Progenitor cell of endocrine pancreas (in vitro differentiated cells): ENCODE measurements around the gene MRAP2. TPM values are rescaled to one million over a fixed set of nuclear protein-coding genes. Genes with fewer than 3 reads are reported as not detected.

Experiments used
- DNase-seq: peaks from one replicate; pipeline ENCODE4 v3.0.0; 2021; ENCODE audit warnings: low spot score; ENCODE audit not compliant: unreplicated experiment
- H3K27ac Mint-ChIP-seq: 2 replicates; pipeline ENCODE4 v1.8.0; 2021; ENCODE audit warnings: mild to moderate bottlenecking, moderate library complexity, mixed read lengths
- H3K27me3 Mint-ChIP-seq: 2 replicates; pipeline ENCODE4 v1.8.0; 2021; ENCODE audit warnings: mixed read lengths
- H3K36me3 Mint-ChIP-seq: 2 replicates; pipeline ENCODE4 v1.8.0; 2022; ENCODE audit warnings: mixed read lengths; ENCODE audit not compliant: insufficient read depth
- H3K4me1 Mint-ChIP-seq: 2 replicates; pipeline ENCODE4 v1.8.0; 2021; ENCODE audit warnings: low read depth, mixed read lengths
- H3K4me3 Mint-ChIP-seq: 2 replicates; pipeline ENCODE4 v1.8.0; 2021; ENCODE audit warnings: low read depth, mild to moderate bottlenecking, moderate library complexity, mixed read lengths
- H3K9me3 Mint-ChIP-seq: 2 replicates; pipeline ENCODE4 v1.8.0; 2021; ENCODE audit warnings: low read depth, mixed read lengths
- CTCF ChIP-seq: fragments of 200-600 bp; sonication (generic); IDR thresholded peaks from one replicate; pipeline ENCODE4 v1.5.0; 2021; ENCODE audit warnings: antibody characterized with exemption, mild to moderate bottlenecking; ENCODE audit not compliant: unreplicated experiment
- long read RNA-seq: library from polyadenylated mRNA; unstranded; transcript quantifications from one replicate; pipeline ENCODE4 v2.0.0, GENCODE V29; 2020
- total RNA-seq: library from RNA; stranded (reverse); gene quantifications from 2 replicates; pipeline ENCODE4 v1.2.1, GENCODE V29; 2021

MRAP2 gene
- total RNA-seq, result 1.1 TPM in 2 replicates
- long read RNA-seq, partial matches to known transcripts, result 0 of 1 reads
- long read RNA-seq, other reads (novel, unspliced or antisense), result 0 of 1 reads

GRCh38 chr6:84033523-84034451 is at the start of gene MRAP2:
Gene MRAP2, plus strand, starts transcription at chr6:84033772. Its CDS starts 21,547 bp downstream, at chr6:84055319.
- H3K36me3 Mint-ChIP-seq, result no peaks in the 10 kb centered on the region
- H3K4me3 Mint-ChIP-seq, result peak within 1 kb of the TSS; percentile 76
- peaks cover 10% of the 10 kb centered on the region for H3K4me1 Mint-ChIP-seq

GRCh38 chr6:83984411-83984810 is 49.2 kb upstream of the MRAP2 start:
- DNase-seq, result no peak
- TF ChIP-seq CTCF, result no peak
- H3K27ac Mint-ChIP-seq, result no peak overlapping the region
- no peaks in the 10 kb centered on the region for H3K4me1 Mint-ChIP-seq
- no peak overlapping the region for H3K4me3 Mint-ChIP-seq
- H3K9me3 Mint-ChIP-seq, result peaks cover 4% of the 10 kb centered on the region
- no peaks in the 10 kb centered on the region for H3K27me3 Mint-ChIP-seq
- no peaks in the 10 kb centered on the region for H3K36me3 Mint-ChIP-seq

More at GRCh38 chr6:84033523-84034451, at the start of gene MRAP2:
- DNase-seq, result peak; percentile 40
- H3K27ac Mint-ChIP-seq, result no peak within 1 kb of the TSS
- H3K9me3 Mint-ChIP-seq, result peaks cover 4% of the 10 kb centered on the region
- peaks cover 40% of the 10 kb centered on the region for H3K27me3 Mint-ChIP-seq
- no peak for TF ChIP-seq CTCF

- no peak overlapping the region for H3K4me3 Mint-ChIP-seq
- no peak for TF ChIP-seq CTCF
- DNase-seq, result no peak
- no peaks in the 10 kb centered on the region for H3K27me3 Mint-ChIP-seq
- H3K9me3 Mint-ChIP-seq, result no peaks in the 10 kb centered on the region
- no peaks in the 10 kb centered on the region for H3K36me3 Mint-ChIP-seq
- H3K4me1 Mint-ChIP-seq, result no peaks in the 10 kb centered on the region
- H3K27ac Mint-ChIP-seq, result no peak overlapping the region
Observed at GRCh38 chr6:83985308-83985713, 48.3 kb upstream of the MRAP2 start.

- H3K4me3 Mint-ChIP-seq, result no peak overlapping the region
- no peaks in the 10 kb centered on the region for H3K4me1 Mint-ChIP-seq
- H3K27ac Mint-ChIP-seq, result no peak overlapping the region
- no peaks in the 10 kb centered on the region for H3K36me3 Mint-ChIP-seq
- no peaks in the 10 kb centered on the region for H3K9me3 Mint-ChIP-seq
- no peak for DNase-seq
- H3K27me3 Mint-ChIP-seq, result no peaks in the 10 kb centered on the region
- TF ChIP-seq CTCF, result no peak
Observed at GRCh38 chr6:83985715-83986114, 47.9 kb upstream of the MRAP2 start.

- no peak for DNase-seq
- Mint-ChIP-seq H3K4me1 (no peaks in the 10 kb centered on the region), H3K9me3 (peaks cover 4% of the 10 kb centered on the region), H3K36me3 (no peaks in the 10 kb centered on the region), H3K27ac (no peak overlapping the region), H3K4me3 (no peak overlapping the region), H3K27me3 (no peaks in the 10 kb centered on the region)
- TF ChIP-seq CTCF, result no peak
Observed at GRCh38 chr6:83998021-83998584, 35.5 kb upstream of the MRAP2 start.
